Neural progenitor cell (in vitro differentiated cells): ENCODE measurements around the gene RAB40AL. TPM values are rescaled to one million over a fixed set of nuclear protein-coding genes. Genes with fewer than 3 reads are reported as not detected.

Source experiments
- DNase-seq: peaks from one replicate; pipeline ENCODE4 v3.0.0-alpha.2; 2016; ENCODE audit warnings: low spot score
- H2AFZ ChIP-seq: fragments of 200-600 bp; sonication (generic); replicated peaks from 2 replicates; pipeline ENCODE4 v1.6.1; 2016; ENCODE audit warnings: antibody characterized with exemption
- H3F3A ChIP-seq: fragments of 200-600 bp; sonication (generic); 2 replicates; pipeline ENCODE4 v1.6.1; 2016; ENCODE audit warnings: antibody characterized with exemption, low read depth
- H3K27ac ChIP-seq: fragments of 200-600 bp; sonication (generic); 2 replicates; pipeline ENCODE4 v1.5.1; 2016; ENCODE audit warnings: mild to moderate bottlenecking
- H3K27me3 ChIP-seq: fragments of 200-600 bp; sonication (generic); 2 replicates; pipeline ENCODE4 v1.6.1; 2016; ENCODE audit warnings: mild to moderate bottlenecking, moderate library complexity
- H3K36me3 ChIP-seq: fragments of 200-600 bp; sonication (generic); 2 replicates; pipeline ENCODE4 v1.5.1; 2016
- H3K4me1 ChIP-seq: fragments of 200-600 bp; sonication (generic); 2 replicates; pipeline ENCODE4 v1.6.1; 2016; ENCODE audit warnings: mixed run types
- H3K4me2 ChIP-seq: fragments of 200-600 bp; sonication (generic); 2 replicates; pipeline ENCODE4 v1.6.1; 2016
- H3K4me3 ChIP-seq: fragments of 200-600 bp; sonication (generic); 2 replicates; pipeline ENCODE4 v1.5.1; 2016
- H3K79me2 ChIP-seq: fragments of 200-600 bp; sonication (generic); 2 replicates; pipeline ENCODE4 v1.6.1; 2016; ENCODE audit warnings: low read depth
- H3K9ac ChIP-seq: fragments of 200-600 bp; sonication (generic); 2 replicates; pipeline ENCODE4 v1.6.1; 2016
- H3K9me3 ChIP-seq: fragments of 200-600 bp; sonication (generic); 2 replicates; pipeline ENCODE4 v1.5.1; 2016; ENCODE audit warnings: low read depth
- H4K20me1 ChIP-seq: fragments of 200-600 bp; sonication (generic); 2 replicates; pipeline ENCODE4 v1.6.1; 2016; ENCODE audit warnings: low read depth
- H3K27ac Mint-ChIP-seq: 3 replicates; pipeline ENCODE4 v1.8.0; 2021; ENCODE audit warnings: mixed read lengths
- H3K27me3 Mint-ChIP-seq: 2 replicates; pipeline ENCODE4 v1.8.0; 2022; ENCODE audit warnings: low read depth, mild to moderate bottlenecking, inconsistent platforms, moderate library complexity, mixed read lengths; ENCODE audit not compliant: insufficient read depth
- H3K36me3 Mint-ChIP-seq: 3 replicates; pipeline ENCODE4 v1.8.0; 2021; ENCODE audit warnings: mixed read lengths
- H3K4me1 Mint-ChIP-seq: 3 replicates; pipeline ENCODE4 v1.8.0; 2021; ENCODE audit warnings: mixed read lengths
- H3K4me3 Mint-ChIP-seq: 3 replicates; pipeline ENCODE4 v1.8.0; 2021; ENCODE audit warnings: mild to moderate bottlenecking, moderate library complexity, mixed read lengths
- H3K9me3 Mint-ChIP-seq: 3 replicates; pipeline ENCODE4 v1.8.0; 2020; ENCODE audit warnings: mixed read lengths
- CTCF ChIP-seq: fragments of 200-600 bp; sonication (generic); IDR thresholded peaks from 2 replicates; pipeline ENCODE4 v1.5.1; 2017; ENCODE audit warnings: antibody characterized with exemption, mild to moderate bottlenecking
- EZH2 ChIP-seq: fragments of 200-600 bp; sonication (generic); IDR thresholded peaks from 2 replicates; pipeline ENCODE4 v1.6.1; 2017; ENCODE audit warnings: antibody characterized with exemption, mild to moderate bottlenecking, moderate library complexity
- EZH2phosphoT487 ChIP-seq: fragments of 200-600 bp; sonication (generic); IDR thresholded peaks from 2 replicates; pipeline ENCODE4 v1.6.1; 2017; ENCODE audit warnings: antibody characterized with exemption
- total RNA-seq: library from RNA; depleted of rRNA; stranded (reverse); fragments of >200 nt; gene quantifications from 2 replicates; pipeline ENCODE4 v1.2.3, GENCODE V29; 2015; ENCODE audit warnings: low replicate concordance

Gene RAB40AL
- total RNA-seq, 1 donor from 2014 or later = not detected

DNA sequence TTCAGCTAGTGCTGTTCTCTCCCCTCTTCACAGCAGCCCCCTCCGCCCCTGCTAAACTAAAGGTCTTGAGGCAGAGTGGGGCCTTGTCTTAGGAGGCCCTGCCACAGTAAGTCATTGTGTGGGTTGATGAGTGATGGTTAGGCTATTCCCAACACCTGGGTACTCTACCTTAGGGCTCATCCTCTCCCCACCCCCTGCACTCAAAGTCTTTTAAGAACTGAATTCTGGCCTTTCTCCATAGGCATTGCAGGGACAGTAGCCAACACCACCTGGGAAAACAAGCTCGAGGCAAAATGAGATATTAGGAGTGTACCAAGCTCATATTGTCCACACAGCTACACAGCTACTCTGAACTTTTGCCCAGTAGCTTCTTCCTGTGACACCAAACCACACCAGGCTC, 42.5 kb downstream of the RAB40AL start:
- Mint-ChIP-seq H3K4me3 (no peak overlapping the region), H3K27ac (no peak overlapping the region), H3K9me3 (peaks cover 3% of the 10 kb centered on the region), H3K27me3 (peaks cover 4% of the 10 kb centered on the region), H3K4me1 (no peaks in the 10 kb centered on the region), H3K36me3 (no peaks in the 10 kb centered on the region)
- Histone ChIP-seq H3K4me2 (no peak overlapping the region), H3K27ac (no peak overlapping the region), H2AFZ (no peak overlapping the region), H3K9ac (no peak overlapping the region), H3K79me2 (no peaks in the 10 kb centered on the region), H3K4me1 (no peaks in the 10 kb centered on the region), H3K27me3 (no peaks in the 10 kb centered on the region), H4K20me1 (no peaks in the 10 kb centered on the region), H3K36me3 (no peaks in the 10 kb centered on the region), H3K9me3 (no peaks in the 10 kb centered on the region), H3F3A (no peaks in the 10 kb centered on the region), H3K4me3 (no peak overlapping the region)
- TF ChIP-seq EZH2phosphoT487 (no peak), EZH2 (no peak), CTCF (no peak)
- no peak for DNase-seq

DNA sequence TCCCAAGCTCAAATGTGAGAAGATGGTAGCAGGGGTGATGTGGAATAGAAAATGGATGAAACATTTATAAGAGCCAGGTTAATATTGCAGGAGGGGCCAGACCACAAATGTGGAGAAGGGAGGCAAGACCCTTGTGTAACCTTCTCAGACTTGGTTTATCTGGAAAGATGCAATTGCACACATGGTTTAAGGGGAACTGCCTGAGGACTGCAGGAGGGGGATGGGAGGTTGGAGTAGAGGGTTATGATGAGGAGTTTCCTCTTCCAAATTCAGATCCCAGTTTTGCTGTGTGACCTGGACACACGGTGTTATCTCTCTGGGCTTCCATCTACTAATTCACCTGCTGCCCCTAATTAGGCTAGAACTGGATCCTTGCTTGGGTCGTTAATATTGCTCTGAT, 46.1 kb downstream of the RAB40AL start:
- no peaks in the 10 kb centered on the region for H3K9me3 ChIP-seq
- no peak overlapping the region for H3K4me2 ChIP-seq
- H3K9ac ChIP-seq = no peak overlapping the region
- TF ChIP-seq CTCF (no peak), EZH2 (no peak), EZH2phosphoT487 (no peak)
- Mint-ChIP-seq H3K36me3 (no peaks in the 10 kb centered on the region), H3K9me3 (peaks cover 3% of the 10 kb centered on the region), H3K27ac (no peak overlapping the region), H3K27me3 (peaks cover 4% of the 10 kb centered on the region), H3K4me1 (no peaks in the 10 kb centered on the region), H3K4me3 (no peak overlapping the region)
- H4K20me1 ChIP-seq = no peaks in the 10 kb centered on the region
- no peaks in the 10 kb centered on the region for H3F3A ChIP-seq
- no peaks in the 10 kb centered on the region for H3K27me3 ChIP-seq
- H2AFZ ChIP-seq = no peak overlapping the region
- H3K4me3 ChIP-seq = no peak overlapping the region
- no peaks in the 10 kb centered on the region for H3K36me3 ChIP-seq
- no peak overlapping the region for H3K27ac ChIP-seq
- no peaks in the 10 kb centered on the region for H3K4me1 ChIP-seq
- no peaks in the 10 kb centered on the region for H3K79me2 ChIP-seq
- no peak for DNase-seq

DNA sequence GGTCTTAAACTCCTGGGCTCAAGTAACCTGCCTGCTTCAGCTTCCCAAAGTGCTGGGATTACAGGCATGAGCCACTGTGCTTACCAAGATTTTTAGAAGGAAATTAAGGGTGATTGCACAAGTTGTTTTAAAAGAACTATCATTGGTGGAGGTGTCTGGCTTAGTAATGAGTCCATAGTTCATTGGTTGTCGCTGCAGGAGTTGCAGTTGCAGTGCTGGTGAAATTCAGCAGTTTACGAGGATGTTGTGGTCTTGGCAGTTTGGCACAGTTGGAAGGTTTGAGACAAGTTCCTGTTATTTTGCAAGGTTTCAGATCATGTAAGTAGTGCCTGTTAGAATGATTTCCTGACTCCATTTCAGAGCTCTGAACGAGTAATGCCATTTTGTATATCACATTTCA, 48.1 kb downstream of the RAB40AL start:
- TF ChIP-seq EZH2 (no peak), CTCF (no peak), EZH2phosphoT487 (no peak)
- H3K9ac ChIP-seq = no peak overlapping the region
- H3K36me3 ChIP-seq = no peaks in the 10 kb centered on the region
- H3K4me3 Mint-ChIP-seq = no peak overlapping the region
- no peak overlapping the region for H3K27ac Mint-ChIP-seq
- H3K79me2 ChIP-seq = no peaks in the 10 kb centered on the region
- no peaks in the 10 kb centered on the region for H3K27me3 ChIP-seq
- H3K27me3 Mint-ChIP-seq = peaks cover 2% of the 10 kb centered on the region
- no peaks in the 10 kb centered on the region for H3F3A ChIP-seq
- H3K4me3 ChIP-seq = no peak overlapping the region
- no peak overlapping the region for H3K4me2 ChIP-seq
- H3K27ac ChIP-seq = no peak overlapping the region
- no peaks in the 10 kb centered on the region for H3K9me3 ChIP-seq
- H2AFZ ChIP-seq = no peak overlapping the region
- H3K36me3 Mint-ChIP-seq = no peaks in the 10 kb centered on the region
- H3K9me3 Mint-ChIP-seq = peaks cover 3% of the 10 kb centered on the region
- no peaks in the 10 kb centered on the region for H3K4me1 Mint-ChIP-seq
- no peak for DNase-seq
- H4K20me1 ChIP-seq = no peaks in the 10 kb centered on the region
- no peaks in the 10 kb centered on the region for H3K4me1 ChIP-seq

Other genes with a start within 250 kb of the RAB40AL start
- gene GPRASP2, start 224.8 kb upstream of the RAB40AL start, total RNA-seq = 39.0 and 44.0 TPM in 2 replicates
- 20.0 and 20.3 TPM in 2 replicates for gene GPRASP3, start 216.5 kb upstream of the RAB40AL start, total RNA-seq
- 52.2 and 63.5 TPM in 2 replicates for gene BEX1, start 126.9 kb downstream of the RAB40AL start, total RNA-seq
- not detected in 2 replicates for gene NXF3, start 155.9 kb downstream of the RAB40AL start, total RNA-seq